22Rv1 (cell line): ENCODE data around the gene ABCA12.

Experiments
- H3K27ac ChIP-seq: fragments of 450-650 bp; 2 replicates; pipeline ENCODE4 v1.5.1; 2017
- ZFX ChIP-seq: fragments of 450-650 bp; IDR thresholded peaks from 2 replicates; pipeline ENCODE4 v1.6.1; 2017; ENCODE audit warnings: antibody characterized with exemption, borderline replicate concordance
- TF ChIP-seq, protein P1 (sequence below): fragments of 450-650 bp; IDR thresholded peaks from 2 replicates; pipeline ENCODE4 v1.5.1; 2017; ENCODE audit warnings: mild to moderate bottlenecking

Gene ABCA12

DNA sequence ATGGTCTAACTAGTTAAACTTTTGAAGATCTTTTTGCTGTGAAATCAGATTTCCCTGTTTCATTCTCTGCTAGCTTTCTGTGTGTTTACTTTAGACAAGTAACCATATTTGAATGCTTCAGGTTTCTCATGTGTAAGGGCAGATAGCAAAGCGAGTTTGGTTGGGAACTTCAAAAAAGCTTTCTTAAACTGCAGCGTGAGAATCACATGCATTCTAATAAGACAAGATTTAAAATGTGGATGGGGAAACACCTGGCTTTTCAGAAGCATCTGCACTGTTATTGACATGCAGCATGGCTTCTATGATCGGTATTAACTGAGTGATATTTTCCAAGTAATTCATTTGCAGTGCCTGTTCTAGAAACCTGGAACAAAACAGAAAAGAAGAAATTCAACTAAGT is 119.3 kb downstream of the ABCA12 start:
- TF ChIP-seq ZFX = no peak
- TF ChIP-seq, protein P1, sequence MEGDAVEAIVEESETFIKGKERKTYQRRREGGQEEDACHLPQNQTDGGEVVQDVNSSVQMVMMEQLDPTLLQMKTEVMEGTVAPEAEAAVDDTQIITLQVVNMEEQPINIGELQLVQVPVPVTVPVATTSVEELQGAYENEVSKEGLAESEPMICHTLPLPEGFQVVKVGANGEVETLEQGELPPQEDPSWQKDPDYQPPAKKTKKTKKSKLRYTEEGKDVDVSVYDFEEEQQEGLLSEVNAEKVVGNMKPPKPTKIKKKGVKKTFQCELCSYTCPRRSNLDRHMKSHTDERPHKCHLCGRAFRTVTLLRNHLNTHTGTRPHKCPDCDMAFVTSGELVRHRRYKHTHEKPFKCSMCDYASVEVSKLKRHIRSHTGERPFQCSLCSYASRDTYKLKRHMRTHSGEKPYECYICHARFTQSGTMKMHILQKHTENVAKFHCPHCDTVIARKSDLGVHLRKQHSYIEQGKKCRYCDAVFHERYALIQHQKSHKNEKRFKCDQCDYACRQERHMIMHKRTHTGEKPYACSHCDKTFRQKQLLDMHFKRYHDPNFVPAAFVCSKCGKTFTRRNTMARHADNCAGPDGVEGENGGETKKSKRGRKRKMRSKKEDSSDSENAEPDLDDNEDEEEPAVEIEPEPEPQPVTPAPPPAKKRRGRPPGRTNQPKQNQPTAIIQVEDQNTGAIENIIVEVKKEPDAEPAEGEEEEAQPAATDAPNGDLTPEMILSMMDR = no peak

DNA sequence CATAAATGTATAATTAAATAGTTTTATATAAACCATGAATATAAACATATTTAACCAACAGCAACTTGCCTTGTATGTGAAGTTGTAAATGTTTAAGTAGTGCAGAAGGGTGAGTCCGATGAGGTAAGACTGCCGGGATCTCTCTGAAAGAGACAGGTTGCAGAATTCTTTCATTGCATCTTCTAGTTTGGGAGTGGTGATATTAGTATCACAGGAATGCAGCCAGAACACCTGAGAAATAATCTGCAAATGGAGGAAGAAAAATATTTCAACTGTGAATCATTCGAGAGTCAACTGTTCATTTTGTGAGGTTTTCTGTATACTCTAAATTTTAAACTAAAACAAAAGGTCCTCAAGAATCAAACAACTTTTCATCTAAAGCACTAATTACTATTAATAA is 123.0 kb downstream of the ABCA12 start:
- no peak overlapping the region for H3K27ac ChIP-seq
- no peak for TF ChIP-seq ZFX
- TF ChIP-seq, protein P1 = no peak

More for the DNA sequence above, 119.3 kb downstream of the ABCA12 start:
- no peak overlapping the region for H3K27ac ChIP-seq

DNA sequence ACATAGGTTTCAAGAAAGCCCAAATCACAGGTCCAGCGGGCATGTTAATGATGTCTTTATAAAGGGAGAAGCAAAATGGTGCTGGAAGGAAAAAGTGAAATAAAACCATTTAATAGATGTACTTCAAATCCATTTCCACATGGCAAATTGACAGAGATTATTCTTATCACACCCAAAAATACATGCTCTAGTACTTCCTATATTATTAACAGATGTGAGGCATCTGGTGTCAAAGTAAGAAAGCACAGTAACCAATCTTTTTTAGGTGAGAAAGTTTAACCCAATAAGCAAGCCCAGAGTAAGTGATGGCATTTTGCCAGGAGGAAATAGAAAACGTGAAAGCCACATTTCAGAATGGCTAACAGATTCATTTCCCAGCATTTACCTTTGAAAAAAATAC is 128.0 kb downstream of the ABCA12 start:
- no peak for TF ChIP-seq ZFX
- TF ChIP-seq, protein P1 = no peak
- H3K27ac ChIP-seq = no peak overlapping the region

DNA sequence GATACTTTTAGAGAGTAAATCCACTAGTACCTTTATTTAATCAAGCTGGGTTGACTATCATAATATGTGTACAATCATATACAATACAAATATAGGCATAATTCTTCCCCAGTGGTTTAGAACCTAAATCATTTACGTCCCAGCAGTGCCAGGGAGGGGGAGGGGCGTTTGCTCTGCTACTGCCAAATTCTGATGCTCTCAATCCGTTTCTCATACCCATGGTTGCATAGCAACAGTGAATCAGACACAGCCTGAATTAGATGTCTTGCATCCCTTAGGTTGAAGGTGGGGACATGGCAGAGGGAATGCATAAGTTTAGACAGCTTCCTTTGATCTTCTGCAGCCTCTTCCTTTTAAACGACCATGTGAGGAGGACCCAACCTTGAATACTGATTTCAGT is 135.4 kb downstream of the ABCA12 start:
- TF ChIP-seq, protein P1 = no peak
- TF ChIP-seq ZFX = no peak
- no peak overlapping the region for H3K27ac ChIP-seq

DNA sequence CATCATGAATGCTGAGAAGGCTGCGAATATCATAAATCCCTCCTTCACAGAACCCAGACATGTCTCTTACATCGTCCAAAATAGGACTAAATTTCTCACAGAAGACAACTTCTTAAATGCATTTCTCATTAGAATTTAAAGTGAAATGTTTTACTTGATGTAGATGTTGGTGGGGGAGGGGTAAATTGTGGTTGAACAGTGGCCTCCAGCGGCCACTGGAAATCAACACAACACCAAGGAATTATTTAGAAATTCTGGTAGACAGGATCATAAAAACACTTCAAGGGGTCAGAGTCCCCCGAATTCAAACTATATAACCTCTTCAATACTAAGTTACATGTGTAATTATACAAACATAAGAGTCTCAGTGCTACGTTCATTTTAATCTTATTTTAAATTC is 135.9 kb downstream of the ABCA12 start:
- H3K27ac ChIP-seq = no peak overlapping the region
- TF ChIP-seq, protein P1 = peak; percentile 78
- TF ChIP-seq ZFX = no peak

DNA sequence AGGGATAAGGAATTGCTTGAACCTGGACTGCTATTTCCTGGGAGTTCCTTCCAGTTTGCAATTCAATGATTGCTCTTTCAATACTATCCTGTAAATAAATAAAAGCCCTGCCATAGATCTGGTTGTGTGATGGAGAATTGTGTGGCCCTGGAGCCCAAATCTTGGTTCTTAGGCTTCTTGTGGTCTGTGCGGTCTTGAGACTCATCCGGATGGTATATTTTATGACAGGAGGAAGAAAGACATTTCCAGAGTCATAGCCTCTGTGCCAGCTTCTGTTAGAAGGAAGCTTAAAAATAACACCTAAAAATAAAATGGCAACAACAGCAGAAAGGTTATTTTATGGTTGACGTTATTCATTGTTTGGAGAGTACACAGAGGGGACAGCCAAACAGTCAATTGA is 137.7 kb downstream of the ABCA12 start:
- TF ChIP-seq ZFX = no peak
- TF ChIP-seq, protein P1 = no peak
- H3K27ac ChIP-seq = no peak overlapping the region

DNA sequence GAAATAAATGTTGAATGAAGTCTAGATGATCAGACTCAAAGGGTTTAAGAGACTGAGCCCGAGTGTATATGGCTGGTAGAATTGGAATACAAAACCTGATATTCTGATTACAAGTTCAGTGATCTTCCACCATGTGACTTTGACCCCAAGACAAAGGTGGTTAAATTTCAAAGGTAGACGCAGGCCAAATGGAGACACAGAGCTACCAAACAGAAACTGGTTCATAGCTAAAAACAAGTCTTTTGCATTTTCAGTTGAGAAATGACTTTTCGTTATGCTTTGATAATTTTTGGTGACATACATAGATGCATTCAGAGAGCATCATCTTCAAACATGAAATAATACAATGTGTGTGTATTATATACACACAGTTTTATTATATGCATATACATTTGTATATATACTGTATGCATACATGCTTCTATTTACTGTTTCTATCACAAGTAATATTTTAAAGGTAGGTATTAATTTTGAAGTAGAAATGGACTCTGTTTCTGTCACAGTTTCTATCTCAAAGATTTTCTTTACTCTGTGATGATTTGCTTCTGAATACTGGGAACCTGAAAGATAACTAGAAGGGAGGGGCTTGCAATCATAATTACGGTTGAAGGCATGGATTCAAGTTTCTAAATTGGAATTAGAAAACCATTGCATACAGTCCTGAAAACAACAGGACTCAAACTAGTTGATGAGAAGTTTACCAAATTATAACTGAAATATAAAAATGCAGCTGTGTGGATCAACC is 142.3 kb downstream of the ABCA12 start:
- no peak overlapping the region for H3K27ac ChIP-seq
- no peak for TF ChIP-seq ZFX
- TF ChIP-seq, protein P1 = no peak
